ENCODE data around the gene APOBEC4. TPM values are rescaled to one million over a fixed set of nuclear protein-coding genes. Genes with fewer than 3 reads are reported as not detected.

Gene APOBEC4
- total and polyA plus RNA-seq, 4 donors, result not detected

GRCh38 chr1:183635099-183635605 is 18.0 kb downstream of the APOBEC4 start:
- Histone ChIP-seq H3K9me3 (ENCODE audit: control insufficient read depth in 4 of 4, low read length in 3 of 4) (no peaks in the 10 kb centered on the region), H3K27ac (ENCODE audit: low read depth in 1 of 2, low read length in 2 of 2) (peak overlapping the region; percentile 85 to 90), H3K36me3 (ENCODE audit: control insufficient read depth in 4 of 4, insufficient read depth in 3 of 4, low read depth in 1 of 4, low read length in 3 of 4) (peaks cover 0 to 7% (median 0%) of the 10 kb centered on the region in 4 donors), H3K4me3 (ENCODE audit: low read depth in 1 of 3, low read length in 3 of 3) (peak overlapping the region; percentile 95 to 98 (median 97)), H3K27me3 (ENCODE audit: control insufficient read depth in 4 of 4, insufficient read depth in 4 of 4, low read length in 3 of 4) (no peaks in the 10 kb centered on the region), H3K9ac (ENCODE audit: low read depth in 1 of 2, low read length in 2 of 2) (peak overlapping the region; percentile 58 to 79), H3K4me1 (ENCODE audit: control insufficient read depth in 4 of 4, insufficient read depth in 4 of 4, low read length in 3 of 4) (peaks cover 6 to 41% (median 33%) of the 10 kb centered on the region in 4 donors)
- peak; percentile 54 for DNase-seq (ENCODE audit: low spot score)
- no peak for TF ChIP-seq REST (IDR thresholded peaks at IDR 0.05)
- no peak for TF ChIP-seq NR2F2 (IDR thresholded peaks at IDR 0.05)
- no peak for TF ChIP-seq CTCF (IDR thresholded peaks at IDR 0.05; ENCODE audit: low read depth, low read length, missing input control)
- no peak for TF ChIP-seq TAF1 (conservative IDR thresholded peaks at IDR 0.05)
- no peak for TF ChIP-seq GABPA (IDR thresholded peaks at IDR 0.05 in 1 of 2, conservative IDR thresholded peaks at IDR 0.05 in 1 of 2)
- under 1% methylated on average over 42 of the region's 42 CpGs for WGBS

- H3K9ac ChIP-seq (ENCODE audit: low read depth in 1 of 2, low read length in 2 of 2), result peak overlapping the region; percentile 57 to 79
- H3K36me3 ChIP-seq (ENCODE audit: control insufficient read depth in 4 of 4, insufficient read depth in 3 of 4, low read depth in 1 of 4, low read length in 3 of 4), result peaks cover 0 to 11% (median 3%) of the 10 kb centered on the region in 4 donors
- peak overlapping the region; percentile 95 to 98 (median 97) for H3K4me3 ChIP-seq (ENCODE audit: low read depth in 1 of 3, low read length in 3 of 3)
- 6% methylated on average over 10 of the region's 10 CpGs for WGBS
- peak overlapping the region; percentile 85 to 90 for H3K27ac ChIP-seq (ENCODE audit: low read depth in 1 of 2, low read length in 2 of 2)
- no peak for DNase-seq (ENCODE audit: low spot score)
- peaks cover 1 to 41% (median 30%) of the 10 kb centered on the region in 4 donors for H3K4me1 ChIP-seq (ENCODE audit: control insufficient read depth in 4 of 4, insufficient read depth in 4 of 4, low read length in 3 of 4)
- no peaks in the 10 kb centered on the region for H3K27me3 ChIP-seq (ENCODE audit: control insufficient read depth in 4 of 4, insufficient read depth in 4 of 4, low read length in 3 of 4)
- H3K9me3 ChIP-seq (ENCODE audit: control insufficient read depth in 4 of 4, low read length in 3 of 4), result no peaks in the 10 kb centered on the region
- no peak for TF ChIP-seq GABPA (IDR thresholded peaks at IDR 0.05 in 1 of 2, conservative IDR thresholded peaks at IDR 0.05 in 1 of 2)
- peak; percentile 11 for TF ChIP-seq YY1 (IDR thresholded peaks at IDR 0.05)
Measured at GRCh38 chr1:183634429-183635065, 18.6 kb downstream of the APOBEC4 start.

- H3K4me1 ChIP-seq (ENCODE audit: control insufficient read depth in 4 of 4, insufficient read depth in 4 of 4, low read length in 3 of 4), result peaks cover 1 to 41% (median 30%) of the 10 kb centered on the region in 4 donors
- DNase-seq (ENCODE audit: low spot score), result no peak
- H3K27me3 ChIP-seq (ENCODE audit: control insufficient read depth in 4 of 4, insufficient read depth in 4 of 4, low read length in 3 of 4), result no peaks in the 10 kb centered on the region
- H3K9ac ChIP-seq (ENCODE audit: low read depth in 1 of 2, low read length in 2 of 2), result peak overlapping the region; percentile 48 to 77
- peak overlapping the region; percentile 95 to 98 (median 97) for H3K4me3 ChIP-seq (ENCODE audit: low read depth in 1 of 3, low read length in 3 of 3)
- 0% methylated on average over 1 of the region's 1 CpG for WGBS
- peaks cover 0 to 17% (median 10%) of the 10 kb centered on the region in 4 donors for H3K36me3 ChIP-seq (ENCODE audit: control insufficient read depth in 4 of 4, insufficient read depth in 3 of 4, low read depth in 1 of 4, low read length in 3 of 4)
- no peaks in the 10 kb centered on the region for H3K9me3 ChIP-seq (ENCODE audit: control insufficient read depth in 4 of 4, low read length in 3 of 4)
- peak overlapping the region; percentile 37 to 85 for H3K27ac ChIP-seq (ENCODE audit: low read depth in 1 of 2, low read length in 2 of 2)
- no peak for TF ChIP-seq ZBTB33 (IDR thresholded peaks at IDR 0.05)
- TF ChIP-seq NR2F2 (IDR thresholded peaks at IDR 0.05), result no peak
- no peak for TF ChIP-seq MAX (IDR thresholded peaks at IDR 0.05)
- TF ChIP-seq FOXA1 (IDR thresholded peaks at IDR 0.05), result no peak
- TF ChIP-seq ATF3 (IDR thresholded peaks at IDR 0.05), result no peak
- no peak for TF ChIP-seq GABPA (IDR thresholded peaks at IDR 0.05 in 1 of 2, conservative IDR thresholded peaks at IDR 0.05 in 1 of 2)
- TF ChIP-seq EGR1 (IDR thresholded peaks at IDR 0.05; ENCODE audit: low read depth in 2 of 2), result no peak
- no peak for TF ChIP-seq JUND (IDR thresholded peaks at IDR 0.05)
- no peak for TF ChIP-seq HNF4G (IDR thresholded peaks at IDR 0.05)
- no peak for TF ChIP-seq HNF4A (conservative IDR thresholded peaks at IDR 0.05)
- peak; percentile 40 for TF ChIP-seq YY1 (IDR thresholded peaks at IDR 0.05)
- TF ChIP-seq TAF1 (conservative IDR thresholded peaks at IDR 0.05), result peak; percentile 32
Measured at GRCh38 chr1:183633676-183634343, 19.3 kb downstream of the APOBEC4 start.
